Immature natural killer cell (primary cell): ENCODE measurements around the gene MYH14. TPM values are rescaled to one million over a fixed set of nuclear protein-coding genes. Genes with fewer than 3 reads are reported as not detected.
"Not testable (repeated sequence)": the region's sequence is repeated elsewhere in the genome, so short reads cannot be mapped to it uniquely, and the experiment has no call there.

Source experiments
- DNase-seq, 3 donors: peaks; one replicate each; pipeline ENCODE4 v3.0.0; 2022; ENCODE audit warnings: mixed read lengths in 1 of 3
- H3K27ac Mint-ChIP-seq, 6 donors: one replicate each; pipeline ENCODE4 v1.8.0; 2020; ENCODE audit warnings: mixed read lengths in 6 of 6, mild to moderate bottlenecking in 5 of 6, inconsistent platforms in 4 of 6, moderate library complexity in 3 of 6
- H3K27me3 Mint-ChIP-seq, 3 donors: one replicate each; pipeline ENCODE4 v1.8.0; 2020 to 2021; ENCODE audit warnings: low read depth in 3 of 3, mild to moderate bottlenecking in 3 of 3, mixed read lengths in 3 of 3, moderate library complexity in 3 of 3, inconsistent platforms in 1 of 3
- H3K36me3 Mint-ChIP-seq, 3 donors: one replicate each; pipeline ENCODE4 v1.8.0; 2020; ENCODE audit warnings: mixed read lengths in 3 of 3, inconsistent platforms in 2 of 3, mild to moderate bottlenecking in 2 of 3
- H3K4me1 Mint-ChIP-seq, 2 donors: one replicate each; pipeline ENCODE4 v1.8.0; 2020; ENCODE audit warnings: inconsistent platforms in 2 of 2, mild to moderate bottlenecking in 2 of 2, mixed read lengths in 2 of 2, moderate library complexity in 1 of 2
- H3K4me3 Mint-ChIP-seq, 5 donors: one replicate each; pipeline ENCODE4 v1.8.0; 2020; ENCODE audit warnings: mild to moderate bottlenecking in 5 of 5, mixed read lengths in 5 of 5, inconsistent platforms in 3 of 5, moderate library complexity in 3 of 5
- H3K9me3 Mint-ChIP-seq, 6 donors: one replicate each; pipeline ENCODE4 v1.8.0; 2020; ENCODE audit warnings: mild to moderate bottlenecking in 6 of 6, mixed read lengths in 6 of 6, inconsistent platforms in 4 of 6, moderate library complexity in 3 of 6
- polyA plus RNA-seq, 3 donors: library from polyadenylated mRNA; unstranded; fragments of 300-500 nt; fragmentation: Illumina TruSeq; gene quantifications; one replicate each; pipeline ENCODE4 v1.2.3, GENCODE V29; 2021

The MYH14 gene
- polyA plus RNA-seq, 3 donors from 2014 or later: not detected

GRCh38 chr19:50223439-50223716 lies 20.0 kb downstream of the MYH14 start:
- Mint-ChIP-seq H3K4me1 (no peaks in the 10 kb centered on the region), H3K4me3 (no peak overlapping the region), H3K27me3 (peaks cover 1 to 7% (median 1%) of the 10 kb centered on the region in 3 donors), H3K27ac (no peak overlapping the region), H3K36me3 (no peaks in the 10 kb centered on the region), H3K9me3 (no peaks in the 10 kb centered on the region)
- no peak for DNase-seq

GRCh38 chr19:50224986-50225747 lies 21.7 kb downstream of the MYH14 start:
- no peak overlapping the region for H3K27ac Mint-ChIP-seq
- H3K4me3 Mint-ChIP-seq: no peak overlapping the region
- no peaks in the 10 kb centered on the region for H3K4me1 Mint-ChIP-seq
- H3K27me3 Mint-ChIP-seq: peaks cover 2 to 8% (median 4%) of the 10 kb centered on the region in 3 donors
- H3K36me3 Mint-ChIP-seq: no peaks in the 10 kb centered on the region
- H3K9me3 Mint-ChIP-seq: no peaks in the 10 kb centered on the region
- DNase-seq: no peak

- no peak for DNase-seq
- H3K9me3 Mint-ChIP-seq: no peaks in the 10 kb centered on the region
- peaks cover 2 to 8% (median 4%) of the 10 kb centered on the region in 3 donors for H3K27me3 Mint-ChIP-seq
- H3K27ac Mint-ChIP-seq: no peak overlapping the region
- H3K36me3 Mint-ChIP-seq: no peaks in the 10 kb centered on the region
- no peak overlapping the region for H3K4me3 Mint-ChIP-seq
- H3K4me1 Mint-ChIP-seq: no peaks in the 10 kb centered on the region
Observed at GRCh38 chr19:50226536-50226935, 23.1 kb downstream of the MYH14 start.

DNA sequence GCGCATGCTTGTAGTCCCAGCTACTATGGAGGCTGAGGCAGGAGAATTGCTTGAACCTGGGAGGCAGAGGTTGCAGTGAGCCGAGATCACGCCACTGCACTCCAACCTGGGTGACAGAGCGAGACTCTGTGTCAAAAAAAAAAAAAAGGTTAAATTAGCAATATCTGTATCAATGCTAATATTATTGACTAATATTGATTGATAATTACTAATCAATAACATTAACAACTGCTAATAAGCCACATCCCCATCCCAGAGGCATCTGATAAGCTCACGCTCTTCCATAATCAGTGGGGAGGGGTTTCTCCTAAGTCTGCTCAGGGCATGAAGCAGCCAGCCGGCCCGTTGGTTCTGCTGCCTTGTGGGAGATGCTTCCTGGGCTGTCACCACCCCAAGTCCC lies 24.7 kb downstream of the MYH14 start:
- not testable (repeated sequence) for H3K27ac Mint-ChIP-seq, H3K4me3 Mint-ChIP-seq, H3K27me3 Mint-ChIP-seq, H3K4me1 Mint-ChIP-seq, DNase-seq, H3K9me3 Mint-ChIP-seq, H3K36me3 Mint-ChIP-seq

- no peak for DNase-seq
- Mint-ChIP-seq H3K27ac (no peak overlapping the region), H3K27me3 (peaks cover 0 to 8% (median 4%) of the 10 kb centered on the region in 3 donors), H3K9me3 (no peaks in the 10 kb centered on the region), H3K4me3 (no peak overlapping the region), H3K4me1 (no peaks in the 10 kb centered on the region), H3K36me3 (no peaks in the 10 kb centered on the region)
Observed at GRCh38 chr19:50230379-50231351, 27.2 kb downstream of the MYH14 start.

GRCh38 chr19:50231417-50231816 lies 28.0 kb downstream of the MYH14 start:
- H3K9me3 Mint-ChIP-seq, H3K4me3 Mint-ChIP-seq, DNase-seq, H3K36me3 Mint-ChIP-seq, H3K27ac Mint-ChIP-seq, H3K27me3 Mint-ChIP-seq, H3K4me1 Mint-ChIP-seq: not testable (repeated sequence)

- Mint-ChIP-seq H3K36me3 (no peaks in the 10 kb centered on the region), H3K4me3 (no peak overlapping the region), H3K27me3 (peaks cover 0 to 8% (median 4%) of the 10 kb centered on the region in 3 donors), H3K9me3 (no peaks in the 10 kb centered on the region), H3K27ac (no peak overlapping the region), H3K4me1 (no peaks in the 10 kb centered on the region)
- DNase-seq: no peak
Observed at GRCh38 chr19:50231821-50232220, 28.4 kb downstream of the MYH14 start.

DNA sequence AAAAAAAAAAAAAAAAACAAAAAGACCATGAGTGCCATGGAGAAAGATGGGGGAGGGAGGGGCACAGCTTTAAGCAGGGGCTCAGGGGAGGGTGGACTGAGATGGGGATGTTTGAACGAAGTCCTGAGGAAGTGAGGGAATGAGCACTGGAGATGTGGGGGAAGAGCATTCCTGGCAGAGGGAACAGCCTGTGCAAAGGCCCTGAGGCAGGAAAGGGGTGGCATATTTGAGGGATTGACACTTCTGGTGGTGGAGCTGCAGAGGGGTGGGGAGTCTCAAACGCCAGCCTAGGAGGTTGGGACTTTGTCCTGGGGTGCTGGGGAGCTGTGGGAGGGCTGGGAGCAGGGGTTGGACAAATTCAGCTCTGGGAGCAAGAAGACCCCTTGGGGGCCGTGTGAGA lies 29.2 kb downstream of the MYH14 start:
- Mint-ChIP-seq H3K4me3 (no peak overlapping the region), H3K9me3 (no peaks in the 10 kb centered on the region), H3K36me3 (no peaks in the 10 kb centered on the region), H3K27me3 (peaks cover 2 to 8% (median 5%) of the 10 kb centered on the region in 3 donors), H3K27ac (no peak overlapping the region), H3K4me1 (no peaks in the 10 kb centered on the region)
- DNase-seq: no peak

DNA sequence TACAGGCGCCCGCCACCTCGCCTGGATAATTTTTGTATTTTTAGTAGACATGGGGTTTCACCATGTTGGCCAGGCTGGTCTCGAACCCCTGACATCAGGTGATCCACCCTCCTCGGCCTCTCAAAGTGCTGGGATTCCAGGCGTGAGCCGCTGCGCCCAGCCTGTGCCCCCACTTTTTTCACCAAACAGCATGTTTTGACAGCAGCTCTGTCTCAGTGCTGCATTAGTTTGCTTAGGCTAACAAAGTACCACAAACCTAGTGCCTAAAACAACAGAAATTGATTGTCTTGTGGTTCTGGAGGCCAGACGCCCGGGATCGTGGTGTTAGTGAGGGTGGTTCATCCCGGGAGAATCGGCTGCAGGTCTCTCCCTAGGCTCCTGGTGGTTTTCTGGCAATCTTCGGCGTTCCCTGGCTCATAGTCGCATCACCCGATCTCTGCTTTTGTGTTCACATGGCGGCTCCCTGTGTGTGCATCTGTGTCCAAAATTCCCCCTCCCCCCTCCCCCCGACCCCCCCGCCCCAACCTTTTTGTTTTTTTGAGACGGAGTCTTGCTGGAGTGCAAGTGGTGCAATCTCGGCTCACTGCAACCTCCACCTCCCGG lies 30.0 kb downstream of the MYH14 start:
- DNase-seq: no peak
- Mint-ChIP-seq H3K27ac (no peak overlapping the region), H3K27me3 (peaks cover 2 to 6% (median 5%) of the 10 kb centered on the region in 3 donors), H3K4me3 (no peak overlapping the region), H3K4me1 (no peaks in the 10 kb centered on the region), H3K9me3 (no peaks in the 10 kb centered on the region), H3K36me3 (no peaks in the 10 kb centered on the region)

- H3K36me3 Mint-ChIP-seq, H3K27ac Mint-ChIP-seq, H3K4me1 Mint-ChIP-seq, DNase-seq, H3K9me3 Mint-ChIP-seq, H3K27me3 Mint-ChIP-seq, H3K4me3 Mint-ChIP-seq: not testable (repeated sequence)
Observed at GRCh38 chr19:50237493-50237892, 34.1 kb downstream of the MYH14 start.

DNA sequence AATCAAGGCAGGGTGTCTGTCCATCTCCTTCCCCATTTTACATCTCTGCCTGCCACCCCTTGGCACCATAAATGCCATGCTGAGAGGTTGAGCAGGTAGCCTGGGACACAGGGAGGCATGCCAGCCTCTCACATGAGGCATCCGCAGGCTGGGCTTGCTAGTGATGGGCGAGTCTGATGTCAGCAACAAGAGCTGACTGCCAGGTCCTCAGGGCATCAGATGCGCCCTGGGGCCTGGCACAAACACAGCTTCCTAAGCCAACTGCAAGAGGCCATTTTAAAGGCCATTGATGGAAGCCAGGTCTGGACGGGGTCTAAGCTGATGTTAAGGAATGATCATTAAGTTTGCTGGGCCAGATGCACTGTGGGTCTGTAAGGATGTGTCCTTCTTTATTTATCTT lies 34.6 kb downstream of the MYH14 start:
- DNase-seq: no peak
- no peaks in the 10 kb centered on the region for H3K4me1 Mint-ChIP-seq
- H3K27ac Mint-ChIP-seq: no peak overlapping the region
- peaks cover 3 to 7% (median 5%) of the 10 kb centered on the region in 3 donors for H3K27me3 Mint-ChIP-seq
- no peaks in the 10 kb centered on the region for H3K36me3 Mint-ChIP-seq
- no peaks in the 10 kb centered on the region for H3K9me3 Mint-ChIP-seq
- no peak overlapping the region for H3K4me3 Mint-ChIP-seq

DNA sequence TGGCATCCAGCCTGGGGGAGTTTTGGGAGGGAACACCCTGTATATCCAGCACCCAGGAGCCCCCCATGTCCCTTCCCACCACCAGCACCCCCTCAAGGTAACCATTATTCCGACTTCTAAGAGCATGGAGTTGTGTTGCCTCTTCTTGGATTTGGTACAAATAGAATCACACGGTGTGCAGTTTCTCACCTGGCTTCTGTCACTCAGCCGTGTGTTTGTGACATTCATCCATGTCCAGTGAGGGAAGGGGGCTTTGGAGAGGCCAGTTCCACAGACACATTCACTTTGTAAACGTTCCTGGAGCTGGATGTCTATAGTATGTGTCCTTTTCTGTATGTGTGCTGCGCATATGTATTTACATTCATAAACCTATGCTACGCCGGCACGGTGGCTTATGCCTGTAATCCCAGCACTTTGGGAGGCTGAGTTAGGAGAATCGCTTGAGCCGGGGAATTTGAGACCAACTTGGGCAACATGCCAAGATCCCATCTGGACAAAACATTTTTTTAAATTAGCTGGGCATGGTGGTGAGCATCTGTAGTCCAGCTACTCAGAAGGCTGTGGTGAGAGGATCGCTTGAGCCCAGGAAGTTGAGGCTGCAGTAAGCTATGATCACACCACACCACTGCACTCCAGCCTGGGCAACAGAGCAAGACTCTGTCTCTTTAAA lies 36.6 kb downstream of the MYH14 start:
- no peaks in the 10 kb centered on the region for H3K9me3 Mint-ChIP-seq
- no peaks in the 10 kb centered on the region for H3K4me1 Mint-ChIP-seq
- H3K4me3 Mint-ChIP-seq: no peak overlapping the region
- DNase-seq: no peak
- H3K27ac Mint-ChIP-seq: no peak overlapping the region
- no peaks in the 10 kb centered on the region for H3K36me3 Mint-ChIP-seq
- peaks cover 3 to 7% (median 5%) of the 10 kb centered on the region in 3 donors for H3K27me3 Mint-ChIP-seq

DNA sequence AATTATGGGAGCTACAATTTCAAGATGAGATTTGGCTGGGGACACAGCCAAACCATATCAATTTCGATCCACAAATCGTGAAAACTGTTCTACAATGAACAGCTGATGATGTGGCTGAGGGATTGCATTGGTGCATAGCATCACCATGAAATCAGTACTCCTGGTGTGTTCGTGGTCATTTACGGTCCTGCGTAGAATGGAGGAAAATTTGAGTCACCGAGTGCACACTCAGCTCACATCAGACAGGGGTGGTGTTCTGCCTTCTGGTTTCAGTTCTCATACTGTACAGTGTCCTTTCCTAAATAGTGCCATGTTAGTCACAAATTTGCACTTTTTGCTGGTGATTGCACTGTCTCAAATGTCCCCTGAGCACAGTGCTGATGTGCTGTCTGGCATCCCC lies 39.2 kb downstream of the MYH14 start:
- Mint-ChIP-seq H3K4me3 (no peak overlapping the region), H3K27me3 (peaks cover 0 to 9% (median 3%) of the 10 kb centered on the region in 3 donors), H3K27ac (no peak overlapping the region), H3K4me1 (no peaks in the 10 kb centered on the region), H3K36me3 (no peaks in the 10 kb centered on the region), H3K9me3 (no peaks in the 10 kb centered on the region)
- DNase-seq: no peak

- no peak overlapping the region for H3K4me3 Mint-ChIP-seq
- H3K27me3 Mint-ChIP-seq: peaks cover 0 to 7% (median 2%) of the 10 kb centered on the region in 3 donors
- no peaks in the 10 kb centered on the region for H3K36me3 Mint-ChIP-seq
- H3K9me3 Mint-ChIP-seq: no peaks in the 10 kb centered on the region
- H3K4me1 Mint-ChIP-seq: no peaks in the 10 kb centered on the region
- H3K27ac Mint-ChIP-seq: no peak overlapping the region
- DNase-seq: no peak
Observed at GRCh38 chr19:50244695-50245094, 41.3 kb downstream of the MYH14 start.
